Measurements from ENCODE around the gene CHST9.
"Not testable (repeated sequence)": the region's sequence is repeated elsewhere in the genome, so short reads cannot be mapped to it uniquely, and the experiment has no call there.

Gene CHST9

GRCh38 chr18:27094621-27095020, 90.5 kb downstream of the CHST9 start:
- TF ChIP-seq CTCF (IDR thresholded peaks at IDR 0.05; ENCODE audit: insufficient read depth, missing control alignments) = no peak
- FAIRE-seq (no peak), DNase-seq (ENCODE audit: insufficient read length, low spot score) (no peak)

GRCh38 chr18:27093290-27093689, 91.8 kb downstream of the CHST9 start:
- not testable (repeated sequence) for FAIRE-seq; DNase-seq (ENCODE audit: insufficient read length, low spot score)

GRCh38 chr18:27081701-27082100, 103.4 kb downstream of the CHST9 start:
- TF ChIP-seq CTCF (IDR thresholded peaks at IDR 0.05; ENCODE audit: insufficient read depth, missing control alignments) = no peak
- FAIRE-seq = no peak
- no peak for DNase-seq (ENCODE audit: insufficient read length, low spot score)

GRCh38 chr18:27075828-27076227, 109.3 kb downstream of the CHST9 start:
- no peak for DNase-seq (ENCODE audit: insufficient read length, low spot score)
- FAIRE-seq = no peak
- no peak for TF ChIP-seq CTCF (IDR thresholded peaks at IDR 0.05; ENCODE audit: insufficient read depth, missing control alignments)

GRCh38 chr18:27073404-27073830, 111.7 kb downstream of the CHST9 start:
- no peak for TF ChIP-seq CTCF (IDR thresholded peaks at IDR 0.05; ENCODE audit: insufficient read depth, missing control alignments)
- FAIRE-seq (no peak), DNase-seq (ENCODE audit: insufficient read length, low spot score) (no peak)

GRCh38 chr18:27064673-27065072, 120.4 kb downstream of the CHST9 start:
- no peak for DNase-seq (ENCODE audit: insufficient read length, low spot score)
- TF ChIP-seq CTCF (IDR thresholded peaks at IDR 0.05; ENCODE audit: insufficient read depth, missing control alignments) = no peak
- FAIRE-seq = no peak

- FAIRE-seq (no peak), DNase-seq (ENCODE audit: insufficient read length, low spot score) (no peak)
- no peak for TF ChIP-seq CTCF (IDR thresholded peaks at IDR 0.05; ENCODE audit: insufficient read depth, missing control alignments)
Observed at GRCh38 chr18:27062802-27063201, 122.3 kb downstream of the CHST9 start.

GRCh38 chr18:27061488-27062095, 123.5 kb downstream of the CHST9 start:
- FAIRE-seq = no peak
- DNase-seq (ENCODE audit: insufficient read length, low spot score) = no peak
- TF ChIP-seq CTCF (IDR thresholded peaks at IDR 0.05; ENCODE audit: insufficient read depth, missing control alignments) = no peak

Data from D721Med (cell line).